ENCODE results near the gene NCAN. TPM values are rescaled to one million over a fixed set of nuclear protein-coding genes. Genes with fewer than 3 reads are reported as not detected.
A peak's percentile ranks its signal among the peaks of the same experiment; 100 is the strongest.

NCAN gene
- total and polyA plus RNA-seq, 2 experiments from 2014 or later = 0.03 TPM; not detected in 1

- Histone ChIP-seq H3K4me3 (peak overlapping the region; percentile 42), H3K4me2 (peak overlapping the region; percentile 74), H4K20me1 (ENCODE audit: insufficient read depth, poor library complexity, severe bottlenecking) (no peaks in the 10 kb centered on the region), H3K79me2 (peaks cover 41% of the 10 kb centered on the region), H3K4me1 (ENCODE audit: insufficient read depth) (peaks cover 12% of the 10 kb centered on the region), H2AFZ (peak overlapping the region; percentile 87), H3K27me3 (no peaks in the 10 kb centered on the region), H3K9me3 (ENCODE audit: low read depth) (no peaks in the 10 kb centered on the region), H3K9me2 (replicated peaks; ENCODE audit: insufficient read depth) (no peaks in the 10 kb centered on the region), H3K27ac (peak overlapping the region; percentile 96), H3K36me3 (replicated peaks; ENCODE audit: insufficient read depth, low read depth) (no peaks in the 10 kb centered on the region)
- DNase-seq (ENCODE audit: low spot score) = no peak
- WGBS (ENCODE audit: low lambda C conversion rate, missing lambda C conversion rate) = 1% methylated on average over 16 of the region's 17 CpGs
- TF ChIP-seq CTCF (IDR thresholded peaks at IDR 0.05; ENCODE audit: poor library complexity) (no peak), EZH2phosphoT487 (IDR thresholded peaks at IDR 0.05; ENCODE audit: low read depth, severe bottlenecking, unreplicated experiment) (no peak), EZH2 (IDR thresholded peaks at IDR 0.05; ENCODE audit: borderline replicate concordance) (no peak)
These were observed 20.0 kb upstream of the NCAN start for GRCh38 chr19:19191768-19192077.

- Histone ChIP-seq H3K79me2 (peaks cover 41% of the 10 kb centered on the region), H3K4me2 (peak within 1 kb of the TSS; percentile 74), H3K4me1 (ENCODE audit: insufficient read depth) (peaks cover 12% of the 10 kb centered on the region), H3K27ac (peak within 1 kb of the TSS; percentile 96), H4K20me1 (ENCODE audit: insufficient read depth, poor library complexity, severe bottlenecking) (no peaks in the 10 kb centered on the region), H3K4me3 (peak within 1 kb of the TSS; percentile 42), H3K36me3 (replicated peaks; ENCODE audit: insufficient read depth, low read depth) (no peaks in the 10 kb centered on the region), H3K9me2 (replicated peaks; ENCODE audit: insufficient read depth) (no peaks in the 10 kb centered on the region), H2AFZ (peak within 1 kb of the TSS; percentile 87), H3K27me3 (no peaks in the 10 kb centered on the region), H3K9me3 (ENCODE audit: low read depth) (no peaks in the 10 kb centered on the region)
- DNase-seq (ENCODE audit: low spot score) = peak; percentile 100
- TF ChIP-seq EZH2phosphoT487 (IDR thresholded peaks at IDR 0.05; ENCODE audit: low read depth, severe bottlenecking, unreplicated experiment) (no peak), CTCF (IDR thresholded peaks at IDR 0.05; ENCODE audit: poor library complexity) (no peak), EZH2 (IDR thresholded peaks at IDR 0.05; ENCODE audit: borderline replicate concordance) (no peak)
- WGBS (ENCODE audit: low lambda C conversion rate, missing lambda C conversion rate) = under 1% methylated on average over 49 of the region's 53 CpGs
These were observed 19.5 kb upstream of the NCAN start, which contains the start of the genes BORCS8 and RFXANK for GRCh38 chr19:19192078-19192882. Gene BORCS8, minus strand, starts transcription at chr19:19192152. Its CDS starts 35 bp downstream, at chr19:19192117. Gene RFXANK, plus strand, starts transcription at chr19:19192258. Its CDS starts 1,689 bp downstream, at chr19:19193947.

GRCh38 chr19:19192910-19193423 lies 18.8 kb upstream of the NCAN start:
- H4K20me1 ChIP-seq (ENCODE audit: insufficient read depth, poor library complexity, severe bottlenecking) = no peaks in the 10 kb centered on the region
- 2% methylated on average over 22 of the region's 22 CpGs for WGBS (ENCODE audit: low lambda C conversion rate, missing lambda C conversion rate)
- no peak for DNase-seq (ENCODE audit: low spot score)
- H3K27me3 ChIP-seq = no peaks in the 10 kb centered on the region
- peak overlapping the region; percentile 54 for H2AFZ ChIP-seq
- no peaks in the 10 kb centered on the region for H3K9me2 ChIP-seq (replicated peaks; ENCODE audit: insufficient read depth)
- peak overlapping the region; percentile 72 for H3K4me2 ChIP-seq
- TF ChIP-seq EZH2phosphoT487 (IDR thresholded peaks at IDR 0.05; ENCODE audit: low read depth, severe bottlenecking, unreplicated experiment) (no peak), CTCF (IDR thresholded peaks at IDR 0.05; ENCODE audit: poor library complexity) (no peak), EZH2 (IDR thresholded peaks at IDR 0.05; ENCODE audit: borderline replicate concordance) (no peak)
- H3K36me3 ChIP-seq (replicated peaks; ENCODE audit: insufficient read depth, low read depth) = no peaks in the 10 kb centered on the region
- peaks cover 12% of the 10 kb centered on the region for H3K4me1 ChIP-seq (ENCODE audit: insufficient read depth)
- H3K27ac ChIP-seq = peak overlapping the region; percentile 22
- peaks cover 41% of the 10 kb centered on the region for H3K79me2 ChIP-seq
- H3K4me3 ChIP-seq = peak overlapping the region; percentile 37
- H3K9me3 ChIP-seq (ENCODE audit: low read depth) = no peaks in the 10 kb centered on the region
